Vagina (tissue), 2 donors: ENCODE data around the gene MAP4K2. TPM values are rescaled to one million over a fixed set of nuclear protein-coding genes. Genes with fewer than 3 reads are reported as not detected.

Source experiments
- DNase-seq, 2 donors: peaks; one replicate each; pipeline ENCODE4 v3.0.0-alpha.2; 2017; ENCODE audit errors: extremely low spot score in 2 of 2
- H3K27ac ChIP-seq: fragments of 200-600 bp; sonication (generic); one replicate; pipeline ENCODE4 v1.5.1; 2019
- H3K27me3 ChIP-seq: fragments of 200-600 bp; sonication (generic); one replicate; pipeline ENCODE4 v1.5.1; 2019
- H3K36me3 ChIP-seq, 2 donors: fragments of 200-600 bp; sonication (generic); one replicate each; pipeline ENCODE4 v1.5.1; 2017 to 2019
- H3K4me1 ChIP-seq: fragments of 200-600 bp; sonication (generic); one replicate; pipeline ENCODE4 v1.5.1; 2019
- H3K4me3 ChIP-seq, 2 donors: fragments of 200-600 bp; sonication (generic); 1 replicate in 1 of 2; 2 replicates in 1 of 2; pipeline ENCODE4 v1.5.1; 2016 to 2019
- H3K9me3 ChIP-seq: fragments of 200-600 bp; sonication (generic); one replicate; pipeline ENCODE4 v1.5.1; 2019
- POLR2A ChIP-seq, 2 donors: fragments of 450-650 bp; IDR thresholded peaks; one replicate each; pipeline ENCODE4 v1.6.1; 2017; ENCODE audit warnings: antibody characterized with exemption in 2 of 2, mild to moderate bottlenecking in 2 of 2, moderate library complexity in 2 of 2
- POLR2AphosphoS5 ChIP-seq, 2 donors: sonication (generic); formaldehyde crosslinking; IDR thresholded peaks; one replicate each; pipeline ENCODE4 v1.9.0; 2017; ENCODE audit warnings: antibody characterized with exemption in 2 of 2, mild to moderate bottlenecking in 2 of 2, low read depth in 1 of 2; ENCODE audit not compliant: insufficient read depth in 1 of 2
- intact Hi-C: fragments of 100-400 bp; cut with DNase I; formaldehyde crosslinking; loops from one replicate; pipeline ENCODE4 v1.15.1; 2023
- total RNA-seq: library from RNA; depleted of rRNA; stranded (reverse); fragments of >200 nt; gene quantifications from one replicate; pipeline ENCODE4 v1.2.3, GENCODE V29; 2016
- TF ChIP-seq, protein P1 (sequence below), 3 experiments: fragments of 450-650 bp in 2 of 3; fragments of 200-600 bp in 1 of 3; sonication (generic) in 1 of 3; IDR thresholded peaks; one replicate each; pipeline ENCODE4 v1.5.1; 2017 to 2019; ENCODE audit warnings: antibody characterized with exemption in 3 of 3, mild to moderate bottlenecking in 2 of 3, moderate library complexity in 2 of 3

The MAP4K2 gene
- total RNA-seq, 1 donor from 2014 or later, result 20.6 TPM

DNA sequence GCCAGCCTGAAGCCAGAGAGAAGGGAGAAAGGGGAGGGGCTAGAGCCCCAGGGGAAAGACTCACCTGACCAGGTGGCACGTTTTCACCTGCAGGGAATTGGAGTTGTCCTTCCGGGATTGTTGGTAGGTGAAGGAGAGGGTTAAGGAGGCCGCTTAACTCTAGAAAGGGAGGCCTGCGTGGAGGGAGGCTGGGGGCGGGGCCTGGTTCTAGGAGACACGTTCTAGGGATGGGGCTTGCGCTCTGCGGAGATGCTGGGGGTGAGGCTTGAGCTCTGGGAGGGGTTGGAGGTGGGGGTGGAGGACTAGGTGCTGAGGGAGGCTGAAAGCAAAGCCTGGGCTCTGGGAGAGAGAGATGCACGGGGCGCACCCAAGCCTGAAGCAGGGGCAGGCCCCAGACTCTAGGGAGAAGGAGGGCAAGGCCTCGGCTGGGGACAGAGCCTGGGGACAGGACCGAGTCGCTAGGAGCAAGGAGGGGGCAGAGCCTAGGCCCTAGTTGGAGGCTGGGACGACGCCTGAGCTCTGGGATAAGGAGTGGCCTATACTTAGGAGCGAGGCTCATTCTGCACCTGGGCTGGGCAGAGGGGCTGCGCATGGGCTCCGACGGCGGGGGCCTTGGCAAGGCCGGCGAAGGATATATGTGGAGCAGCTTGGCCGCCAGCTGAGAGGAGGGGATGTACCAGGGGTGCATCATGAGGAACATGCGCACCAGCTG, 61.5 kb downstream of the MAP4K2 start:
- DNase-seq, result no peak
- peaks cover 7% of the 10 kb centered on the region for H3K27me3 ChIP-seq
- H3K27ac ChIP-seq, result no peak overlapping the region
- no peaks in the 10 kb centered on the region for H3K36me3 ChIP-seq
- intact Hi-C loops, result loop anchor here (5.0 kb wide), 1 partner anchor 36 kb away; the partner anchor contains the start of gene SF1
- H3K9me3 ChIP-seq, result no peaks in the 10 kb centered on the region
- TF ChIP-seq POLR2A (IDR thresholded peaks at IDR 0.05) (no peak), POLR2AphosphoS5 (IDR thresholded peaks at IDR 0.05; ENCODE audit: insufficient read depth in 1 of 2, low read depth in 1 of 2) (no peak)
- TF ChIP-seq, protein P1, sequence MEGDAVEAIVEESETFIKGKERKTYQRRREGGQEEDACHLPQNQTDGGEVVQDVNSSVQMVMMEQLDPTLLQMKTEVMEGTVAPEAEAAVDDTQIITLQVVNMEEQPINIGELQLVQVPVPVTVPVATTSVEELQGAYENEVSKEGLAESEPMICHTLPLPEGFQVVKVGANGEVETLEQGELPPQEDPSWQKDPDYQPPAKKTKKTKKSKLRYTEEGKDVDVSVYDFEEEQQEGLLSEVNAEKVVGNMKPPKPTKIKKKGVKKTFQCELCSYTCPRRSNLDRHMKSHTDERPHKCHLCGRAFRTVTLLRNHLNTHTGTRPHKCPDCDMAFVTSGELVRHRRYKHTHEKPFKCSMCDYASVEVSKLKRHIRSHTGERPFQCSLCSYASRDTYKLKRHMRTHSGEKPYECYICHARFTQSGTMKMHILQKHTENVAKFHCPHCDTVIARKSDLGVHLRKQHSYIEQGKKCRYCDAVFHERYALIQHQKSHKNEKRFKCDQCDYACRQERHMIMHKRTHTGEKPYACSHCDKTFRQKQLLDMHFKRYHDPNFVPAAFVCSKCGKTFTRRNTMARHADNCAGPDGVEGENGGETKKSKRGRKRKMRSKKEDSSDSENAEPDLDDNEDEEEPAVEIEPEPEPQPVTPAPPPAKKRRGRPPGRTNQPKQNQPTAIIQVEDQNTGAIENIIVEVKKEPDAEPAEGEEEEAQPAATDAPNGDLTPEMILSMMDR (IDR thresholded peaks at IDR 0.05), result no peak
- peaks cover 45% of the 10 kb centered on the region for H3K4me1 ChIP-seq
- H3K4me3 ChIP-seq, result peak overlapping the region; percentile 59 to 61

GRCh38 chr11:64739871-64740270, 63.1 kb downstream of the MAP4K2 start:
- intact Hi-C loops, result loop anchor here (5.0 kb wide), 1 partner anchor 37 kb away; the partner anchor contains the start of gene SF1
- peaks cover 7% of the 10 kb centered on the region for H3K27me3 ChIP-seq

DNA sequence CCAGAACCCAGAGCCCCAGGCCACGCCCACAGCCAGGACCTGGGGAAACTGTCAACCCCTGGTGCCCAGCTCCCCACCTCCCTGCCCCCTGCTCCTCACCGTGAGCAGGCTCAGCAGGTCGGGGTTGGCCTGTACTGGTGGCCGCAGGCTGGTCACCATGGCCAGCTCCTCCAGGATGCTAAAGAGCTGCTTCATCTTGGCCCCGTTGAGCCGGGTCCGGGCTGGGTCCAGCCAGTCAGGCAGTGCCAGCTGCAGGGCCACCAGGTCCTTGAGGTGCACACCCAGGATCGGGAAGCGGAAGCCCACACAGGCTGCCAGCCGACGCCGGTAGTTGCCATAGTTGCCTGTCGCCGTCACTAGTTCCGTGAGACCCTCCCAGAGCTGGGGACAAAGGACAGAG, 66.4 kb downstream of the MAP4K2 start:
- no peak overlapping the region for H3K27ac ChIP-seq
- H3K27me3 ChIP-seq, result peaks cover 1% of the 10 kb centered on the region
- intact Hi-C loops, result no loop called here
- no peak overlapping the region for H3K4me3 ChIP-seq
- peaks cover 5% of the 10 kb centered on the region for H3K4me1 ChIP-seq
- TF ChIP-seq, protein P1 (IDR thresholded peaks at IDR 0.05), result no peak
- TF ChIP-seq POLR2A (IDR thresholded peaks at IDR 0.05) (no peak), POLR2AphosphoS5 (IDR thresholded peaks at IDR 0.05; ENCODE audit: insufficient read depth in 1 of 2, low read depth in 1 of 2) (no peak)
- H3K9me3 ChIP-seq, result no peaks in the 10 kb centered on the region
- DNase-seq, result no peak
- no peaks in the 10 kb centered on the region for H3K36me3 ChIP-seq

More at GRCh38 chr11:64739871-64740270, 63.1 kb downstream of the MAP4K2 start:
- Histone ChIP-seq H3K36me3 (no peaks in the 10 kb centered on the region), H3K27ac (no peak overlapping the region), H3K9me3 (no peaks in the 10 kb centered on the region), H3K4me1 (peaks cover 33% of the 10 kb centered on the region), H3K4me3 (no peak overlapping the region)
- TF ChIP-seq POLR2AphosphoS5 (IDR thresholded peaks at IDR 0.05; ENCODE audit: insufficient read depth in 1 of 2, low read depth in 1 of 2) (no peak), POLR2A (IDR thresholded peaks at IDR 0.05) (no peak)
- TF ChIP-seq, protein P1 (IDR thresholded peaks at IDR 0.05), result no peak
- DNase-seq, result no peak

GRCh38 chr11:64735725-64736259, 67.2 kb downstream of the MAP4K2 start:
- H3K27ac ChIP-seq, result no peak overlapping the region
- no peaks in the 10 kb centered on the region for H3K27me3 ChIP-seq
- H3K36me3 ChIP-seq, result no peaks in the 10 kb centered on the region
- no peaks in the 10 kb centered on the region for H3K4me1 ChIP-seq
- intact Hi-C loops, result no loop called here
- DNase-seq, result no peak
- no peak for TF ChIP-seq POLR2A (IDR thresholded peaks at IDR 0.05)
- TF ChIP-seq, protein P1 (IDR thresholded peaks at IDR 0.05), result no peak
- no peak for TF ChIP-seq POLR2AphosphoS5 (IDR thresholded peaks at IDR 0.05; ENCODE audit: insufficient read depth in 1 of 2, low read depth in 1 of 2)
- H3K4me3 ChIP-seq, result no peak overlapping the region
- H3K9me3 ChIP-seq, result no peaks in the 10 kb centered on the region

Other genes with a start within 250 kb of the MAP4K2 start
- 0.25 TPM for gene SLC22A11, start 247.3 kb downstream of the MAP4K2 start, total RNA-seq
- not detected for gene SLC22A12, start 212.0 kb downstream of the MAP4K2 start, total RNA-seq
- 16.9 TPM for gene NRXN2, start 80.0 kb downstream of the MAP4K2 start, total RNA-seq
- 27.5 TPM for gene RASGRP2, start 59.1 kb downstream of the MAP4K2 start, total RNA-seq
- gene PYGM, start 43.2 kb downstream of the MAP4K2 start, total RNA-seq, result 0.98 TPM
- 278 TPM for gene SF1, start 24.7 kb downstream of the MAP4K2 start, total RNA-seq
- 27.0 TPM for gene MEN1, start 7.3 kb upstream of the MAP4K2 start, total RNA-seq
- 13.0 TPM for gene CDC42BPG, start 41.4 kb upstream of the MAP4K2 start, total RNA-seq
- gene EHD1, start 75.4 kb upstream of the MAP4K2 start, total RNA-seq, result 61.6 TPM
- gene ATG2A, start 114.0 kb upstream of the MAP4K2 start, total RNA-seq, result 27.0 TPM
- 16.9 TPM for gene PPP2R5B, start 121.5 kb upstream of the MAP4K2 start, total RNA-seq
- gene GPHA2, start 132.7 kb upstream of the MAP4K2 start, total RNA-seq, result not detected
- gene MAJIN, start 168.9 kb upstream of the MAP4K2 start, total RNA-seq, result not detected
- gene BATF2, start 193.8 kb upstream of the MAP4K2 start, total RNA-seq, result not detected
- 112 TPM for gene ARL2, start 210.9 kb upstream of the MAP4K2 start, total RNA-seq
- gene SNX15, start 224.2 kb upstream of the MAP4K2 start, total RNA-seq, result 24.1 TPM
- gene SAC3D1, start 238.0 kb upstream of the MAP4K2 start, total RNA-seq, result 11.8 TPM